HG03103 (cell line): ENCODE data around the gene MFAP2.

Experiments
- ATAC-seq: cut with Tn5 transposase; IDR thresholded peaks from one replicate; pipeline ENCODE4 v1.9.1; 2021; ENCODE audit warnings: low read depth; ENCODE audit not compliant: unreplicated experiment

The MFAP2 gene

DNA sequence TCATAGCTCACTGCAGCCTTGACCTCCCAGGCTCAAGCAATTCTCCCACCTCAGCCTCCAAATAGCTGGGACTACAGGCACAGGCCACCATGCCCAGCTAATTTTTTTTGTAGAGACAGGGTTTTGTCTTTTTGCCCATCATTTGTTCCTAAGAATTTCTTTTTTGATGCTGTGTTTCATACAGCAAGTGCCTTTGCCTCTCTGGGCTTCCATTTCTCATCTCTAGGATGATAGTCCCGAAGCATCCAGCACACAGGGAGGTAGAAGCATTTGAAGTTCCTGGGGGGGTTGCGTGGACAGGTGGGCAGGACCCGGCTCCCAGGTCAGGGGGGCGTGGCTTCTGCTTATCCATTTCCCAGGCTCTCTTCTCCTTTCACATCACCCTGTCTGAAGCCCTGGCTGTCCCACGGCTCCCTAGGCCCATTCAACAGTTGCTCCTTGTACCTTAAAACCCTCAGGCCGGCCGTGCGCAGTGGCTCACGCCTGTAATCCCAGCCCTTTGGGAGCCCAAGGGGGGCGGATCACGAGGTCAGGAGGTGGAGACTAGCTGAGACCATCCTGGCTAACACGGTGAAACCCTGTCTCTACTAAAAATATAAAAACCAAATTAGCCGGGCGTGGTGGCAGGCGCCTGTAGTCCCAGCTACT, 27.9 kb upstream of the MFAP2 start:
- ATAC-seq, result no peak

DNA sequence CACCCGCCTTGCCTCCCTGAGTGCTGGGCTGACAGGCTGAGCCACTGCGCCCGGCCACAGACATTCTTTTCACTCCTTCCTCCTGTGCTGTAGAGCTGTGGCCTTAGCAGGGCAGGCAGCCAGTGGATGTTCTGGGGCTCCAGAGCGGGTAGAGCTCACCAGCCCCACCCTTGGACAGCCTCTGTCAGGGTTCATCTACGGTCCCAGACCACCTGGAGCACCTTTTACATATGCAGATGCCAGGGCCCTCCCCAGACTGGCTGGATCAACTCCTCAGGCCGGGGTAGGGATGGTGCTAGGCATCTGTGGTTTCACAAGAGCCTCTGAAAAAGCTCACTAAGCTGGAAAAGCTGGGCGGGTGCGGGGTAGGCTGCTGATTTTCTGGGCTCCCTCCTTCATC, 26.7 kb upstream of the MFAP2 start:
- ATAC-seq, result no peak

DNA sequence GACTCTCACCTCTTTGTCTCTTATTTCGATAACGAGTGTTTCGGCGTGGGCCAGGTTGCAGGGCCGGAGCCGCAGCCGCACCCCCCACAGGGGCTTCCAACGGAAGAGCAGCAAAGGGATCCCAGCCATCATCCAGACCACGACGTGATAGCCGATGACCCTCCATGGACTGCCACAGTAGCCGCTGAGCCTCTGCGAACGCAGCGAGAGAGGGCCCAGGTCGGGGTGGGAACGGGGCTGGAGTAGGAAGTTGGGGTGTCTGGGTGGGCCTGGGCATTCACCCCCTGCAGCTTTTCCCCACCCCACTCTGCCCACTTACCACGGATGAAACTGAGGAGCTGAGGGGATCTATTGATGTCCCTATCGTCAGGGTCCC, 24.9 kb upstream of the MFAP2 start:
- no peak for ATAC-seq

DNA sequence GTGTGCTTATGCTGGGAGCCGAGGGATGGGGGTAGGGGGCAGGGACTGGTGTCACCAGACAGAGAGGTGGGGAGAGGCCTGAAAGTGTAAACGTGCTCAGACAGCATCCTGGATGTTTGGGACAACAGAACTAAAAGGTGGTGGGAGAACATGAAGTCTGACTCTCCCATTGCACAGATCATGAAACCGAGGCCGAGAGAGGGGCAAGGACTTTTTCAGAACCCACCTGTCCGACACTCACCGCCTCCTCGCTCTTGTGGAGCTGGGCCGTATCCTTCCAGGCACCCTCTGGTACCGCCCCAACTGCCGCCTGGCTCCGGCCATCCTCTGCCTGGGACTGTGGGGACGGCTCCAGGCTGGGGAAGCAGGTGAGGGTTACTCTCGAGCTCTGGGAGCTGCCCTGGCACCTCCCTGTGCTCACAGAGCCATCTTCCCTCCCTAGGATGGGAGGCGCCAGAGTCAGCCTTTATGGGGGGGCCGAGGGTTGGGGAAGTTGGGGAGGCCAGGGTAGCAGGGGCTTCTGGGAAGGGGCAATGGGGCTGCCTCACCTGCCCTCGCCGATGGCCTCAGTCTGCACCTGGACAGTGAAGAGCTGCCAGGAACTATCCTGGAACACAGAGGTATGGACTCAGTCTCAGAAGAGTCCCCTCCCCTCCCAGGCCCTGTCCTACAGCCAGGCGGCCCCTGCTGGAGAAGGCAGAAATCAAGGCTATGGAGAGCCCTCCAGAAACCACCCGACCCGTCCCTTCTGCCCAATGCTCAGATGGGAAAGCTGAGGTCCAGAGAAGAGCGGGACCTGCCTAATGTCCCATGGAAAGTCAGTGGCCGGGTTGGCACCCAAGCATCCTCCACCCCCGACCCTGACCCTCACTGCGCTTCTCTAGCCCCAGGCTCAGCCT, 24.3 kb upstream of the MFAP2 start:
- no peak for ATAC-seq

DNA sequence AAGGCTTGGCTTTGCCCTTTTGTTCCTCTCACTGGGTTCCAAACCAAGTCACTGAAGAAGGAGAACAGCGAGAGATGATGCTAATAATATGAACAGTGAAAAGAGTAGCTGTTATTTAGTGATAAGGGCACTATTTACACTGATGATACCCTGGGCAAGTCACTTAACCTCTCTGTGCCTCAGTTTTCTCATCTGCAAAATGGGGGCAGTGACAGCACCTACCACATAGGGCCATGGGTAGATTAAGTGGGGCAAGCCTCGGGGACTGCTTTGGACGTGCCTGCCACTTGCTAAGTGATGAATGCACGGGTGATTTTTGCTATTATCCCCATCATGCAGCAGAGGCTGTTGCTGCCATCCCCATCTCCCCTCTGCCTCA, 22.1 kb upstream of the MFAP2 start:
- no peak for ATAC-seq

DNA sequence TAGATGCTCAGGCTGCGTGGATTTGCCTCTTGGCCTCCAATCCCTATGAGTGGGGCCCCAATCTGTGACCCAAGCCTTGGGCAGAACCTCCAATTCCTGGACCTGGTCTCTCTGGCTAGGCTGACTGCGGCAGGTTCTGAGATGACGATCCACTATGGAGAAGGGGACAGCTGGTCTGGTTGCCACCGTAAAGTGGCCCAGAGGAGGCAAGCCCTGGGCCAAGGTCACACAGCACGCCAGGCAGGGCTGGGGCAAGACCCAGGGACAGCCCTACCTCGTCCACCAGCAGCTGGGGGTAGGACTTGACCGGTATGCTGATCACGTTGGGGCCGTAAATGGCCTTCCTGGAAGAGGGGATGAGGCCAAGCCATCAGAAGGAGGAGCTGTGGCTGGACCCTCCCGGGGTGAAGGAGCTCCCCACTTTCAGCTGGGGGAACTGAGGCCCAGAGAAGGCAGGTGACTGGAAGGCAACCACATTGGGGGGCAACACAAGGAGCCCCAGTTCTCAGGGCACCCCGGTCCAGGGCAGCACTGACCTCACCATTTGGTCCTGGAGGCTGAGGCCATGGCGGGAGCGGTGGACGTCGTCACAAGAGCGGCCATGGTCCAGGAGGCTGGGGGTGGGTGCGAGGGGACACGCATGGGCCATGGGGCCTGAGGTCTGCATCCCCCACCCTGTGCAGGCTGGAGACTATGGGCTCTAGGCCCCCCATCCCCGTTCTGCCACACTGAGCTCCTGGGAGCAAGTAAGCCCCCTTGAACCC, 21.5 kb upstream of the MFAP2 start:
- no peak for ATAC-seq

DNA sequence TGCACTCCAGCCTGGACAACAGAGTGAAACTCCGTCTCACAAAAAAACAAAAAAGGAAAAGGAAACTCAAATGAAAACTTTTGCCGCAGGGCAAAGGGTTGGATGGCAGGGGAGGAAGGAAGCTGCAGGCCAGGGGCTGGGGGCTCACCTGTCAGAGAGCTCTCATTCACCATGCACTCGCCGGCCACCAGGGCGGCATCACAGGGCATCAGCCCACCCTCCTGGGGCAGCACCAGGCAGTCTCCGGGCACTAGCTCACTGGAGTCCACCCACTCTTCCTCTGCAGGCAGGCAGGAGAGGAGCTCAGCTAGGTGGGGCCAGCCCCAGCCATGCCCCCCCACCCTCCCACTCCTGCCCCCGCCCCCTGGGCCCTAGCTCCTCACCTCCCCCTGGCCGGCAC, 19.4 kb upstream of the MFAP2 start:
- ATAC-seq, result no peak

DNA sequence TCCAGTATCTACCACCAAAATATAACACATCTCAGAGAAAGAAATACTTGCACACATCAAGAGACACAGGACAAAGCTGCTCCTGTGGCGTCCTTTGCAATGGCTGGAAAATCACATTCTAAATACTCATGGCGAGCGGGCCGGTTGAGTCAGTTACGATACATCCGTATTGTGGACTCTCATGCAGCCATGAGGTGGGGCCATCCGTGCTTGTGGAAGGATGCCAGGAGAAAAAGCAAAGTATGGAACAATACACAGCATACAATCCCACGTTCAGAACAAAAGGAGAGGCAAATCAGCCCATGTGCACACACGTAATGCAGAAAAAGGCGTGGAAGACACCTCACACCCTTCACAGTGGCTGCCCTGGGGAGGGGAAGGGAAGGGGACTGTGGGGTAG, 18.2 kb upstream of the MFAP2 start:
- no peak for ATAC-seq

DNA sequence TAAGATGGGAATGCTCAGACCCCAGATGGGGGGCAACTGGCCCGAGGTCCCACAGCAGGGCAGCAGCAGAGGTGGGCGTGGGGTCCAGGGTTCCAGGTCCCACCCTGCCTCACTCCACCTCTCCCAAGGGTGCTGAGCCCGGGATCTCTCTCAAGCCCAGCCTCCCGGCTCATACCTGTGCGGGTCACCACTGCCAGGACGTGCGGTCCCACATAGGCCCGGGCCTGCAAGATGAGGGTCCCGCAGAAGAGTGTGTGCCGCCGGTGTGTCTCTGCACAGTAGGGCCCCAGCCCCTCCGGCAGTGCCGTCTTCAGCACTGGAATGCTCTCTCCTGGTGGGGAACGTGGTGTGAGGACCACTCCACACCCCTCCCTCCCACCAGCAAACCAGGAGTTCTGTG, 16.4 kb upstream of the MFAP2 start:
- no peak for ATAC-seq

DNA sequence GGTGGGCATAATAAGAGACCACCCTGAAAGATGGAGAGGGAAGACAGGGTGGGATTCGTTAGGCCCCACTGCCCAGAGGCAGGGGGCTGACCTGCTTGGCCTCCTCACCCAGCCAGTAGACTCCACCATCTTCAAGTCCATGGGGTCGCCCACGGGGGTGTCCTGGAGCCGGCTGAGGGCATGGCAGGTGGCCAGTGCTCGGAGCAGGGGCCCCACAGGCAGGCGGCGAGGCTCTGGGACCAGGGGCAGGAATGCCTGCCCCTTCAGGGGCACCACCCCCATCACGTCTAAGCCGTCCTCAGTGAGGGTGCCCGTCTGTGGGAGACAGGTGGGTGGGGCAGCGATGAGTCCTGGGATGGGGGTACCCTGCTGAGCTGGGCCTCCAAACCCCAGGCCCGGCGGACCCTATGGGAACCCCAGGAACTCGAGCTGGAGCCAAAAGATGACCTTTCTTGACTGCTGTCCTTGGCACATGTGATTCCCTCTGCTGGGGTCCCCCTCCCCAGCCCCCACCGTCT, 13.2 kb upstream of the MFAP2 start:
- ATAC-seq, result no peak

DNA sequence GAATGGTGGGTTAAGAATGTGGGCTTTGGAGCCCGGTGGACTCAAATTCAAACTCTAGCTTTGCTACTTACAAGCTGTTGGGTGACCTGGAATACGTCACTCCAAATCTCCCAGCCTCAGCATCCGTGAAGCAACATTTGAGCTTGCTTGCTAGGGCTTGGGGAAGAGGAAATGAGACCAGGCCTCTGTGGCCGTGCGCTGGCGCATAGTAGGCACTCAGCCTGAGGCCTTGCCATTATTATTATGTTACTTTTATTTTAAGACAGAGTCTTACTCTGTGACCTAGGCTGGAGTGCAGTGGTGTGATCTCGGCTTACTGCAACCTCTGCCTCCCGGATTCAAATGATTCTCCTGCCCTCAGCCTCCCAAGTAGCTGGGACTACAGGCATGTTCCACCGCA, 12.3 kb upstream of the MFAP2 start:
- ATAC-seq, result no peak

DNA sequence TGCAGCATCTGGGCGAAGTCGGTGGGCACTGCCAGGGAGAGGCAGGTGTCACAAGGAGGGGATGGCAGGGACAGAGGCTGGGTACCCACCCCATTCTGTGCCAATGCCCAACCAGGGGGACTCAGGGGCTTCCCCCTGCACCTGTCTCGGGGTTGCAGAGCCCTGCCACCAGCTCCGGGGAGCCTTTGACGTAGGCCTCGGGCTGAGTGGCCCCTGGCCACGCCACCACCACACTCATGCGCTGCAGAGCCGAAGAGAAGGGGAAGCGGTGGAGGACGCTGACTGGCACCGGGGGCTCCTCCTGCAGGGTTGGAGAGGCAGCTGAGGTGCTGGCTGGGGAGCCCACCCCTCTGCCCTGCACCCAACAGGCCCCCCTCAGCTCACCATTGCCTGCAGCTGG, 11.7 kb upstream of the MFAP2 start:
- ATAC-seq, result no peak

DNA sequence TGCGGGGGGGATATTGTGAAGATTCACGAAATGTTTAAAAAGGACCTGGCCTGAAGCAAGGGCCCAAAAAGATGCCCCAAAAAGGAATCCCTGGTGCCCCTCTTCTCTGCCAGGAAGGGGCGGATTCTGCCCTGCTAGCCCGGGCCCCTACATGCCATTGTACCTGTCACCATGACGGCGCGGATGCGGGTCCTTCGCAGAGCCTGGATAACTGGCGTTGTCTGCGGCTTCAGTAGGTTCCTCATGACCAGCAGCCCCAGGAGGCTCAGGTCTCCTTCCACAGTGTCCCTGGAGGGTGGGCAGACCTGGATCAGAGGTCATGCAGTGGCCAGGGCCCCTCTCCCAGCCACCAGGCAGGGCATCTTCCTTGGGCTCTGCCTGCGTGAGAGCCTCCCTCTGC, 11.2 kb upstream of the MFAP2 start:
- no peak for ATAC-seq

DNA sequence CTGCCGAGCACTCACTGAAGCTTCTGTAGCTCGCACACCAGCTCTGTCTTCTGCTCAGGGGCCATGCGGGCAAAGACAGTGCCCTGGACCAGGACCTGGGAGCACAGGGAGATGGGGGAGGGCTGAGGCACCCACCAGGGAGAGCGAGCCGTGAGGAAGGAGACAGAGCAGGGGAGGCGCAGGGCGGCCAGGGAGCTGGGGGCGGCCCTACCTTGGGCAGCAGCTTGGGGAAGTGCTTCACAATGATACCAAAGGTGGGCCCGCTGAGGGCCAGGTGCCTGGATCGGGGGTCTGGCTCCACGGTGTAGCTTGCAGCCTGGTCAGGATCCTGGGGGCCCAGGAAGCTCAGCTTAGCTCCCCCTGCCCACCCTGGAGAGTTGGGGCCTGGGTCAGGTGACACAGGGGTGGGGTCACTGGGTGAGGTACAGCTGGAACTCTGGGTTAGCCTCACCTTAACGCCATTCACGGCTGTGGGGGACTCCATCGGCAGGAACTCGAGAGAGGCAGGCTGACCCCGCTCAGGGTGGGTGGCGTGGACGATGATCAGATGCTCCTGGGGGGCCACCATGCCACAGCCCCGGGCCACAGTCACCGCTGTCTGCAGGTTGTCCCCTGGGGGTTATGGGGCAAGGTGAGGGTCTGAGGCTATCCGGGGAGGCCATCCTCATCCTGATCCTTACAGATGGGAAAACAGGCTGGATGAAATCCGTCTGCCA, 9.4 kb upstream of the MFAP2 start:
- ATAC-seq, result no peak

DNA sequence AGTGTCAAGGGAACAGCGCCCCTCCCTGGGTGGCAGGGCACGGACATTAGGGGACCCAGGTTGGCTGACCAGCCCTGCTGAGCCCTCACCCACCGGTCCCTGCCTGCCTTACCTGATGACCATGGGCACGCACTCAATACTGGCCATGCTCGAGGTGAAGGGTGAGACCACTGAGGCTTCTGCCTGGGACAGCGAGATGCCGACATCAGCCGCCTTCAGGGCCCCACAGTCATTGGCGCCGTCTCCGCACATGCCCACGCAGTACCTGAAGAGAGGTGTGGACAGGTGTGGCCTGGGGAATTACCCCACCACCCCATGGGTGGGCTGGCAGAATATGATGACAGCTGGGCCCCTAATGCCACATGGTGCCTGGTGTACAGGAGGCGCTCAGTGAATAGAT, 7.8 kb upstream of the MFAP2 start:
- ATAC-seq, result no peak

DNA sequence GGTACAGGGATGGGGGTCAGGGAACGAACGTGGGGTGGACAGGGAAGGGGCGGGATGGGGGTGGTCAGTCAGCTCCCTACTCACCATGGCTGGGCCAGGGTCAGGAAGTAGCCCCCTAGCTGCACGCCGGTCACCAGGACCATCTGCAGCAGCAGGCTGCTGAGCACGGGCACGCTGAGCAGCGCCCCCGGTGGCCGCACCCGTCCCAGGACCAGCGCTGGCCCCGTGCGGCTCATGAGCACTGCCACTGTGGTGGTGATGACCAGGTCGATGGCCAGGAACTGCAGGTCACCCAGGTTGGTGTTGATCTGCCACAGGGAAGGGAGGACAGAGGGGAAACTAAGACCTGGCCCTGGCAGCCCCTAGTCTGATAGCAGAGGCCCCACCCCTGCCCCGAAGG, 6.5 kb upstream of the MFAP2 start:
- no peak for ATAC-seq

DNA sequence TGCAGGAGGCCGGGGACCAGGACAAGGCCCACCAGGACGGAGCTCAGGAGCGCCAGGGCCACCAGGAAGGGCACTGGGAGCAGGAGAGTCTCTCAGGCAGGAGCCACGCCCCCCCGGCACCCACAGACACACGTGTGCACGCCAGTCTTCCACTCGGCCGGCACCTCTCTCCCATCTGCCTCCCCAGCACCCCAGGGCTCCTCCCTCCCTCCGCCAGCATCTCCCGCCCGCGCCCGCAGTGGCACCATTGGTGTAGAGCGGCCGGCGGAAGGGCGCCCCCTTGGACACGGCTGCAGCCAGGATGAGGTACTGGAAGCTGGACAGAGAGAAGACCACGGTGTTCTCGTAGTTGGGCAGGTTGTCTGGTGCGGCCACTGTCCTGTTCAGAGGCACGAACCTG, 6.1 kb upstream of the MFAP2 start:
- no peak for ATAC-seq

DNA sequence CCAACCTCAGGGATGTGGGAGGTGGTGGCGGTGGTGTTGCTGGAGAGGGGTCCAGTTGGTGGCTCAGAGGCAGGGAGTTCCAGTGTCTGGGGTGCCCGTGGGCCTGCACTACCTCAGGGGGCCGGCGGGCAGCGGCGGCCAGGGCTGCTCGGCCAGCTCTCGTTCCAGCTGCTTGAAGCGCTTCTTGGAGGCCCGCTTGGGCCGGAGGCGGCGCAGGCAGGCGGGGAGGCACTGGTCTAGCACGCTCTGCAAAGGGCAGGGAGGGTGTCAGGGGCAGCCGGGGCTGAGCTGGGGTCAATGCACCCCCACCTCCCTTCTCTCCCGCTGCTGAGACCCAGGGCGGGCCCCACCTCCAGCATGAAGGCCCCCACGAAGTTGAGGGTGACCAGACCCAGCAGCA, 5.7 kb upstream of the MFAP2 start:
- no peak for ATAC-seq

DNA sequence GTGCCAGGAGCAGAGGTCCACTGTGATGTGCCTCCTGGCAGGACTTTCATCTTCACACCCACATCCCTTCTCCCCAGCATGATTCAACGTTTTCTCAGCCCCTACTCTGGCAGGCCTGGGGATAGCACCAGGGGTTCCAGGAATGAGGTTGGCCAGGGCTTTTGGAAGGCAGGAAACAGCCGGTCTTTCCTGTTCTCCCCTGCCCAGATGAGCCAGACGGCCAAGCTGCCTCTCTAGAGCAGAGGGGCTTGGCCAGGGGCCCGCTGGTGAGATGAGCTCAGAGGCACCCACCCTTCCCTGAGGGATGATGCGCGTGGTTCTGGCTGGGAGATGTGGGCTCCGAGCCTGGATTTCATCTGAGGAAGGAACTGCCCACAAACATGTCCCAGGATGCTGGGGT, 4.3 kb upstream of the MFAP2 start:
- ATAC-seq, result no peak

DNA sequence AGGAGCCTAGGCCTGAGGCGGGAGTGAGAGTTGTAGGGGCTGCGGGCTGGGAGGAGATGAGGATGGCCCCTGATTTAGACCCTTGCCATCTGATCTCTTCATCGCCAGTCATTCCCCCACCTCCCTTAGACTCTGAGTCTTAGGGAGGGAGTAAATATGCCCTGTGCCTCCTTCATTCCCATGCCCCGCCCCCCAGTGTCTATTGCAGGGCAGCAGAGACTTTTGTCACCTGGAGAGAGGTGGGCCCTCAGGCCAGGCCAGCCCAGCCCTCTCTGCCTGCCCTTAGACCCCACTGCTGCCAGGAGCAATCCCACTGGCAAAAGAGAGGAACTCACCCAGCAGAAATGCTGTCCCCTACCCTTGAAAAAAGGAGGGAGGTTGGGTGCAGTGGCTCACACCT, 3.2 kb upstream of the MFAP2 start:
- no peak for ATAC-seq

DNA sequence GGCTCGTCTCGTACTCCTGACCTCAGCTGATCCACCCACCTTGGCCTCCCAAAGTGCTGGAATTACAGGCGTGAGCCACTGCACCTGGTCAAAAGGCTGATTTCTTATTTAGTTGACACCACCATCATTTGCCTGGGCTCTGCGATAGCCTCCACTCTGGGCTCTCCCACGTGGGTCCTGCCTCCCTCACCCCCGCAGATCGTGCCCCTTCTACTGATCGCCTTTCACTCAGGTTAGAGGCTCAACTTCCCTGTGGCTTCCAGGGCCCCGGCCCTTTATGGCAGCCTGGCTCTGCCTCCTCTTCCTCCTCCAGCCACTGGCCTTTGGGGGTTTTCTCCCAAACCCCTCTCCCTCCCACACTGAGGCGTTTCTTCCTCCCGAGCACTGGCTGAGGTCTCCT, 2.5 kb upstream of the MFAP2 start:
- ATAC-seq, result no peak
